Globus pallidus (tissue), 1 donor: Measurements from ENCODE around the gene ZNF439.
"Not testable (repeated sequence)": the region's sequence is repeated elsewhere in the genome, so short reads cannot be mapped to it uniquely, and the experiment has no call there.

Experiments
- DNase-seq: peaks from one replicate; pipeline ENCODE4 v3.0.0-alpha.2; 2015; ENCODE audit warnings: low spot score

ZNF439 gene

GRCh38 chr19:11848594-11849469 lies at the start of gene ZNF439:
Gene ZNF439, plus strand, starts transcription at chr19:11848726. Its CDS starts 142 bp downstream, at chr19:11848868.
- DNase-seq, result peak; percentile 93

DNA sequence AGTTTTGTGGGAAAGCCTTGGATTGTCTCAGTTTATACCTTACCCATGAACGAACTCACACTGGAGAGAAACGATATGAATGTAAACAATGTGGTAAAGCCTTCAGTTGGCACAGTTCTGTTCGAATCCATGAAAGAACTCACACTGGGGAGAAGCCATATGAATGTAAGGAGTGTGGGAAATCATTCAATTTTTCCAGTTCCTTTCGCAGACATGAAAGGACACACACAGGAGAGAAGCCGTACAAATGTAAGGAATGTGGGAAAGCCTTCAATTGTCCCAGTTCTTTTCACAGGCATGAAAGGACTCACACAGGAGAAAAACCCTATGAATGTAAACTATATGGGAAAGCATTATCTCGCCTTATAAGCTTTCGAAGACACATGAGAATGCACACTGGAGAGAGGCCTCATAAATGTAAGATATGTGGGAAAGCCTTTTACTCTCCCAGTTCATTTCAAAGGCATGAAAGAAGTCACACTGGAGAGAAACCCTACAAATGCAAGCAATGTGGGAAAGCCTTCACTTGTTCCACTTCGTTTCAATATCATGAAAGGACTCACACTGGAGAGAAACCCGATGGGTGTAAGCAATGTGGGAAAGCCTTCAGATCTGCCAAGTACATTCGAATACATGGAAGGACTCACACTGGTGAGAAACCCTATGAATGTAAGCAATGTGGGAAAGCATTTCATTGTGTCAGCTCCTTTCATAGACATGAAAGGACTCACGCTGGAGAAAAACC lies 42.0 kb upstream of the ZNF439 start:
- no peak for DNase-seq

- DNase-seq, result no peak
These were observed 41.5 kb upstream of the ZNF439 start for GRCh38 chr19:11807099-11807380.

DNA sequence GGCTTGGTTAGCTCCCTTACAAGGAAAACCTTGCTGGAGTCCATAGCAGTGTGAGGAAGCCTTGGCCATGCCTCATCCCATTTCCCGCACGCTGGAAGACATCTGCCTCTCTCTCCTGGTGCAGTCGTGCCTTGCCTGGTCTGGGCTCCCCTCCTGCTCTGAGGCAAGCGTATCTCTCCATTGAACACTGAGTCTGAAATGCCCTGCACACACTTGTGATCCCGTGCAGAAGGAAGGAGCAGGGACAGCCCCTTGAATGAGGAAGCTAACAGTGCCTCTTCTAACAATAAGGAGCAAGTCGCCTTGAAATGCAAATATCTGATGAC lies 34.9 kb upstream of the ZNF439 start:
- no peak for DNase-seq

DNA sequence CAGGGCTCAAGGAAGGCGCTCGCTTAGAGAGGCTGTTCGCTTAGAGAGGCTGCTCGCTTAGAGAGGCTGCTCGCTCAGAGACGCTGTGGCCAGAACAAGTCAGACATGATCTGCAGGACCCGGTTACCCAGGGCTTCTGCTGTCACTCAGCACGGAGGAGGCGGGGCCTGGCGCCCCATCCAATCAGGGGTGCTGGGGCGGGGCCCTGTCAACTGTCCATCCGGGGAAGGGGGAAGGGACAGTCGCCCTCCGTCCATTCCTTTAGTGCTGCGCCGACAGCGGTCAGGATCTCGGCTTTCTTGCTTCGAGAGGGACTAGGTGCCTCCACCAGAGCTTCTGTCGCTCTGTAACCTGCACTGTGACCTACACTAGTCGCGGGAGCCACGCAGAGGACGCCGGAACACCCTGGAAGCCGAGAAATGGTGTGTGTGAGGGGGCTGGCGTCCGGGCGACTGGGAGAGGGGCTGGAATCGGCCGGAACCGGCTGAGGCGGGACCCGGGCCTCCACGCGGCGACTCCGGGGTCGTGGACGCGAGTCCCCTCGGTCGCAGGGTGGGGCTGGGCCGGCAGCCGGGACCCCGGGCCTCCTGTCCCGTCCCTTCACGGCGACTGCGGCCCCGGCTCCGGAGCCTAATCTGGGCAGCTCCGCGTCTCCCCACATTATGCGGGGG lies 34.4 kb upstream of the ZNF439 start, which contains the start of gene ZNF440:
Gene ZNF440, plus strand, starts transcription at position 245 of the 671 bp plus-strand sequence. Its CDS starts 175 bp downstream, at position 420.
- DNase-seq, result peak; percentile 95

GRCh38 chr19:11814700-11815035 lies 33.9 kb upstream of the ZNF439 start:
- DNase-seq, result peak; percentile 12

GRCh38 chr19:11821474-11822109 lies 26.9 kb upstream of the ZNF439 start:
- DNase-seq, result no peak

DNA sequence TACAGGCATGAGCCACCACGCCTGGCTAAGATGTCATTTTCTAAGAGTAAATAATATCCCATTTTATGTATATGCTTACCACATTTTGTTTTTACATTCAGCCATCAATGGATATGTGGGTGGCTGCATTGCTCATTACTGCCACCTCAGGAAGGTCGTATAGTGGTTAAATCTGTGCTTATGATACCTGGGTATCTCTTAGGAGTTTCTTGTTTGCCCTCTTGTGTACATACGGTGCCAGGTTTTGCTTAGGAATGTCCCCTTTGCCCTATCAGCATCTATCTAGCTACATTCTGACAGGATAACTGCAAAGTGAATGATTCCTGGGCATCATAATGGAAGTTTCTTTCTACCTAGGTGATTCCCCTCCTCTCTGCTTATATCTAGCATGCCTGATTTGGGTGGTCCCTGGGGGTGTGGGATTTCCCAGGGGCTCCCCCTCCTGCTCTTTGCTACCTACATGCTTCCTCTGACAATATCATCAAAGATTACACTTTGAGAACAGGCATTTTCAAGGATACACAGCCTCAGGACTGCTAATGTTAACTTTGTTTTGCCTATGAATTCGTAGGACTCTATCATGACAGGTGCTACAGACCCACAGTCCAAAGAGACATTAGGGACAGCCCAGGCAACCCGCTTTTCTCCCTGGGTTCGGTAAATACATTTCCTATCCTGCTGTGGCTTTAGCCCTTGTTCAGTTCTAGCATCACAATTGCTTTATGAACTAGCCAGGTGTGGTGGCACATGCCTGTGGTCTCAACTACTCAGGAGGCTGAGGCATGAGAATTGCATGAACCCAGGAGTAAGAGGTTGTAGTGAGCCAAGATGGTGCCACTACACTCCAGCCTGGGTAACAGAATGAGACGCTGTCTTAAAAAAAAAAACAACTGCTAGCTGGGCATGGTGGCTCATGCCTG lies 19.3 kb upstream of the ZNF439 start:
- not testable (repeated sequence) for DNase-seq

DNA sequence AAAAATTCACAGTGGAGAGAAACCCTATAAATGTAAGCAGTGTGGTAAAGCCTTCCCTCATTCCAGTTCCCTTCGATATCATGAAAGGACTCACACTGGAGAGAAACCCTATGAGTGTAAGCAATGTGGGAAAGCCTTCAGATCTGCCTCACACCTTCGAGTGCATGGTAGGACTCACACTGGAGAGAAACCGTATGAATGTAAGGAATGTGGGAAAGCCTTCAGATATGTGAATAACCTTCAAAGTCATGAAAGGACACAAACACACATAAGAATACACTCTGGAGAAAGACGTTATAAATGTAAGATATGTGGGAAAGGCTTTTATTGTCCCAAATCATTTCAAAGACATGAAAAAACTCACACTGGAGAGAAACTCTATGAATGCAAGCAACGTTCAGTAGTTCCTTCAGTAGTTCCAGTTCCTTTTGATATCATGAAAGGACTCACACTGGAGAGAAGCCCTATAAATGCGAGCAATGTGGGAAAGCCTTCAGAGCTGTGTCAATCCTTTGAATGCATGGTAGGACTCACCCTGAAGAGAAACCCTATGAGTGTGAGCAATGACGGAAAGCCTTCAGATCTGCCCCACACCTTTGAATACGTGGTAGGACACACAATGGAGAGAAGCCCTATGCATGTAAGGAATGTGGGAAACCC lies 16.1 kb upstream of the ZNF439 start:
- DNase-seq, result no peak

- no peak for DNase-seq
These were observed 15.0 kb upstream of the ZNF439 start for GRCh38 chr19:11833541-11833940.

DNA sequence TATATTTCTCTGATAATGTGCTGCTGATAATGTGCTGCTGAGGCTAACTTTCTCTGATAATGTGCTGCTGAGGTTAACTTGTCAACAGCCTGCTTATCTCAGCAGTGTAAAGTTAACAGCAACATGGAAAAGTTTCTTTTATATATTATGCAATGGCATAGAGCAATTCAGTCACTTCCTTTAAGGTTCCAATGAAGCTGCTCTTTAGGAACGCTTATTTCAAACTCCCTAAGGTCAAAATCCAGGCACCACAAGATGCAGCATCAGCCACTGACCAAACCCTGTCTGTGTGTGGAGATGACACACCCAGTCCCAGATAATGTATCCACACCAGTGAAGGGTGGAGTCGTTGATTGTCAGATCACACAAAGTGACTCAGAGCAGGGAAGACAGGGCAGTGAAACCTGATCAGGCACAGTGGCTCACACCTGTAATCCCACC lies 12.9 kb upstream of the ZNF439 start:
- DNase-seq, result not testable (repeated sequence)

DNA sequence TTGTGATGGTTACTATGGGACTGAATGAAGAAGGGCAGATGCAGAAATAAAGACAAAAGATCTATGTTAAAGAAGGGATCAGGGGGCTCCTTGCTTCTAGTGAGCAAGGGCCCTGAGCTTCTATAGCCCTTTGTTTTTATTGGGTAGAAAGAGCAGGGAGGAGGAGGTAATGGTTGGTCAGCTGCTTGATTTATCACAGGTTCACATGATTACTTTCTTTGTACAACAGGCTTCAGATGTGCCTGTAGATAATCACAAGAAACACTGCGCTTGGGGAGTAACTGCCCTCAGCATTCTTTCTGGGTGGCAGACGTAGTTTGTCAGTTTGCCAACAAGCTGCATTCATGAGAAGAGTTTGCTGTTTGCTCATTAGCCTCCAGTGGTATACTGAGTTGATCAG lies 4.8 kb upstream of the ZNF439 start:
- peak; percentile 8 for DNase-seq

DNA sequence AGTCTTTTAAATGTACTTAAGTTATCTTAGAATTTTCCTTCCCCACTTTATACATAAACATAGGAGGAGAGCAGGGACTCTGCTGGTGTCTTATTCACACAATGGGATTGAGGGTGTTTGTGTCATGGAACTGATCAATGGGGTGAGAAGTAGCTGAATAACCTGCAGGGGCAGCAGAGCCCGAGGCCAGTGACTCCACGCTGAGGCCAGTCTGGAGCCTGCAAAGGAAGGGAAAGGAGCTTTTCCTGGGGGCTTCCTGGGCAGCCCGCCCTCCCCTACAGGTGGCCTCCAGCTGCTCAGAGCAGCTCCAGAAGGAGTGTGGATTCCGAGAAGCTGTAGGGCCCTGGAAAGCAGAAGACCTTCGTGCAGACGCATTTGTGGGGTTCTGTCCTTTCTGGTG lies 911 bp upstream of the ZNF439 start:
- DNase-seq, result not testable (repeated sequence)

DNA sequence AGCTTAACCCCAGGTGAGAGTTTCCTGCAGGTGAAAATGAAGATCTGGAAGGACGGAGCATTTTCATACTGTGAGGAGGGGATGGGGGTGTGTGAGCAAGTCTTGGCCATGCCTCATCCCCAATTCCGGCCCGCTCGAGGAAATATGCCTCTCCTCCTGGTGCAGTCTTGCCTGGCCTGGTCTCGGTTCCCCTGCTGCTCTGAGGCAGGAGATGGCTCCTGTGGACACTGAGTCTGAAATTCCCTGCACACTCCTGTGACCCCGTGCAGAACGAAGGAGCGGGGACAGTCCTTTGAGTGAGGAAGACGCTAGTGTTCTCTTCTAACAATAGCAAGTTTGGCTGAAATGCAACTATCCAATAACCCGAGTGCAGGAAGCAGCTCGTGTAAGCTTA lies 329 bp upstream of the ZNF439 start:
- DNase-seq, result no peak

DNA sequence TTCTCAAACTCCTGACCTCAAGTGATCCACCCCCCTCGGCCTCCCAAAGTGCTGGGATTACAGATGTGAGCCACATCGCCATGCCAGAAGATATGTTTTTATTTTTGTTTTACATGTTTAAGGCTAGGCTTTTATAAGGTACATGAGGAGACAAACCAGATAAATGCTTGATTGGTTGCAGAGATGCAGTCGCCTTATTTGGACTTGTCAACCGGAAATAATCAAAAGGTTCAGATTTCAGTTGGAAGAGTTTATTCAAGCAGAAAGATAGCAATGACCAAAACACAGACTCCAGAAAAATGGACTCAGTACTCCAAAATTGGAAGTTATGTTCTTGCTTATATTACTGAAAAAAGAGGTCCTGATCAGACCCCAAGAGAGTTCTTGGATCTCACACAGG lies 1.8 kb downstream of the ZNF439 start:
- not testable (repeated sequence) for DNase-seq

GRCh38 chr19:11853358-11853757 lies 4.8 kb downstream of the ZNF439 start:
- DNase-seq, result no peak

- DNase-seq, result no peak
These were observed 8.2 kb downstream of the ZNF439 start for GRCh38 chr19:11856596-11857250.

DNA sequence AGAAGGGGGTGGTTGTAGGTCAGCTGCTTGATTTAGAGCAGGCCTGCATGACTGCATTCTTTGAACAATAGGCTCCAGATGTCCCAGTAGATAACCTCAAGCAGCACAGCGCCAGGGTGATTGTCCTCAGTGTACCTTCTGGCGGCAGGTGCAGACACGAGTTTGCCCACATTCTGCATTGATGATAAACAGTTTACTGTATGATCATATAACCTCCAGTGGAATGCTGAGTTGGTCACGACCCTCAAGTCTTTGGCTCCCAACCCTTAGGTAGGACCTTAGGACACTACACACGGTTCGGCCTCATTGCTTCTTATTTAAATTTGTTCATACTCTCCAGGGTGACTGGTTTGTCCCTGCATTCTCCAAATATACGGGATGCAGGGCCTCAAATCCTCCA lies 12.2 kb downstream of the ZNF439 start:
- no peak for DNase-seq

DNA sequence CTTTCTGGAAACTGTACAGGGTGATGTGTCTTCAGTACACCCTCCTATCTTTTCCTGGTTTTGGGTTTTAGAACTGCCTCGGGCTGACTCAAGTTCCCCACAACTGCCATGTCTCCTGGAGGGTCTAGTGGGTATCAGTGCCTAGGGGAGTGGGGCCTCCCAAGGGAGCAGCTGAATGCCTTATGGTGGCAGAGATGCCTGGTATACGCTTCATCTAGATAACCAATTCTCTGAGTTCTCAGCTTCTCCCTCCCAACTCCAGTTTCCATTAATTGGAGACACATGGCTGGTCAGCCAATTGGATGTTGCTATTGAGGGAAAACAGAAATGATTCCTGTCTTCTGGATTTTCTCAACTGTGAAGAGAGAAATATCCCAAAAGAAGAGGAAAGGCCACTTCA lies 12.8 kb downstream of the ZNF439 start:
- no peak for DNase-seq

DNA sequence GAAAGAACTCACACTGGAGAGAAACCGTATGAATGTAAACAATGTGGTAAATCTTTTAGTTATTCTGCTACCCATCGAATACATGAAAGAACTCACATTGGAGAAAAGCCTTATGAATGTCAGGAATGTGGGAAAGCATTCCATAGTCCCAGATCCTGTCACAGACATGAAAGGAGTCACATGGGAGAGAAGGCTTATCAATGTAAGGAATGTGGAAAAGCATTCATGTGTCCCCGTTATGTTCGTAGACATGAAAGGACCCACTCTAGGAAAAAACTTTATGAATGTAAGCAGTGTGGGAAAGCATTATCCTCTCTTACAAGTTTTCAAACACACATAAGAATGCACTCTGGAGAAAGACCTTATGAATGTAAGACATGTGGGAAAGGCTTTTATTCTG lies 19.2 kb downstream of the ZNF439 start:
- DNase-seq, result not testable (repeated sequence)
